DOHH2 (cell line): ENCODE results near the gene COQ4.

Source experiments
- EZH2phosphoT487 ChIP-seq: fragments of 200-600 bp; sonication (generic); IDR thresholded peaks from 2 replicates; pipeline ENCODE4 v1.6.1; 2017; ENCODE audit warnings: borderline replicate concordance, mild to moderate bottlenecking, antibody characterized with exemption, low read length, moderate library complexity, mixed read lengths
- TF ChIP-seq, protein P1 (sequence below): fragments of 200-600 bp; sonication (generic); IDR thresholded peaks from one replicate; pipeline ENCODE4 v1.5.1; 2014; ENCODE audit warnings: antibody characterized with exemption, mild to moderate bottlenecking, low read depth, low read length; ENCODE audit not compliant: poor library complexity, severe bottlenecking

- TF ChIP-seq, protein P1, sequence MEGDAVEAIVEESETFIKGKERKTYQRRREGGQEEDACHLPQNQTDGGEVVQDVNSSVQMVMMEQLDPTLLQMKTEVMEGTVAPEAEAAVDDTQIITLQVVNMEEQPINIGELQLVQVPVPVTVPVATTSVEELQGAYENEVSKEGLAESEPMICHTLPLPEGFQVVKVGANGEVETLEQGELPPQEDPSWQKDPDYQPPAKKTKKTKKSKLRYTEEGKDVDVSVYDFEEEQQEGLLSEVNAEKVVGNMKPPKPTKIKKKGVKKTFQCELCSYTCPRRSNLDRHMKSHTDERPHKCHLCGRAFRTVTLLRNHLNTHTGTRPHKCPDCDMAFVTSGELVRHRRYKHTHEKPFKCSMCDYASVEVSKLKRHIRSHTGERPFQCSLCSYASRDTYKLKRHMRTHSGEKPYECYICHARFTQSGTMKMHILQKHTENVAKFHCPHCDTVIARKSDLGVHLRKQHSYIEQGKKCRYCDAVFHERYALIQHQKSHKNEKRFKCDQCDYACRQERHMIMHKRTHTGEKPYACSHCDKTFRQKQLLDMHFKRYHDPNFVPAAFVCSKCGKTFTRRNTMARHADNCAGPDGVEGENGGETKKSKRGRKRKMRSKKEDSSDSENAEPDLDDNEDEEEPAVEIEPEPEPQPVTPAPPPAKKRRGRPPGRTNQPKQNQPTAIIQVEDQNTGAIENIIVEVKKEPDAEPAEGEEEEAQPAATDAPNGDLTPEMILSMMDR: no peak
- TF ChIP-seq EZH2phosphoT487: no peak
Observed at GRCh38 chr9:128325629-128326028, 3.0 kb downstream of the COQ4 start.
